B cell (primary cell): Measurements from ENCODE around the gene KSR1. TPM values are rescaled to one million over a fixed set of nuclear protein-coding genes. Genes with fewer than 3 reads are reported as not detected.

ENCODE experiments used
- ATAC-seq: fragments of 200-7000 bp; cut with Tn5 transposase; one replicate; pipeline ENCODE4 v1.10.0; 2021; ENCODE audit warnings: low read depth, mild to moderate bottlenecking, moderate number of reproducible peaks, moderate library complexity
- CTCF ChIA-PET: fragments of 350-600 bp; sonication (Branson Sonifier 250); formaldehyde crosslinking; loops from one replicate; lab custom pipeline; 2021; ENCODE audit warnings: antibody characterized with exemption, inconsistent platforms; lab: Charles Lee
- POLR2A ChIA-PET: fragments of 350-600 bp; sonication (Branson Sonifier 250); formaldehyde crosslinking; loops from one replicate; lab custom pipeline; 2021; ENCODE audit warnings: antibody characterized with exemption; lab: Charles Lee
- DNase-seq: peaks from one replicate; pipeline ENCODE4 v3.0.0; 2013
- H2AFZ ChIP-seq: 2 replicates; pipeline ENCODE4 v1.6.1; 2012; ENCODE audit warnings: mild to moderate bottlenecking, low read depth, low read length; ENCODE audit not compliant: insufficient read depth, poor library complexity, severe bottlenecking
- H3K27ac ChIP-seq, 2 donors: 1 replicate in 1 of 2; 2 replicates in 1 of 2; pipeline ENCODE4 v1.5.1; 2012 to 2013; ENCODE audit warnings: low read length in 2 of 2, mild to moderate bottlenecking in 2 of 2, moderate library complexity in 1 of 2
- H3K27me3 ChIP-seq, 4 experiments: fragments of 200-600 bp in 1 of 4; sonication (generic) in 1 of 4; replicated peaks in 1 of 4; 1 replicate in 2 of 4; 2 replicates in 2 of 4; pipeline versions ENCODE4 v1.6.1 to v1.7.0; 2013 to 2016; ENCODE audit warnings: low read length in 3 of 4, mild to moderate bottlenecking in 2 of 4, mixed read lengths in 1 of 4, moderate library complexity in 1 of 4; ENCODE audit not compliant: insufficient read depth in 4 of 4, control insufficient read depth in 3 of 4; ENCODE audit errors: control extremely low read depth in 1 of 4
- H3K36me3 ChIP-seq, 2 experiments: replicated peaks in 1 of 2; 1 replicate in 1 of 2; 2 replicates in 1 of 2; pipeline versions ENCODE4 v1.6.1 to v1.7.1; 2013; ENCODE audit warnings: low read length in 1 of 2; ENCODE audit not compliant: insufficient read depth in 2 of 2, control insufficient read depth in 1 of 2; ENCODE audit errors: control extremely low read depth in 1 of 2, extremely low read depth in 1 of 2
- H3K4me1 ChIP-seq, 2 donors: fragments of 200-600 bp in 1 of 2; sonication (generic) in 1 of 2; 1 replicate in 1 of 2; 2 replicates in 1 of 2; pipeline versions ENCODE4 v1.5.1 to v1.6.1; 2013 to 2017; ENCODE audit warnings: low read length in 2 of 2; ENCODE audit not compliant: control insufficient read depth in 2 of 2, insufficient read depth in 2 of 2
- H3K4me2 ChIP-seq: replicated peaks from 2 replicates; pipeline ENCODE3; 2012; ENCODE audit warnings: mild to moderate bottlenecking, low read depth, low read length; ENCODE audit not compliant: poor library complexity, severe bottlenecking
- H3K4me3 ChIP-seq, 5 experiments: fragments of 200-600 bp in 1 of 5; sonication (generic) in 1 of 5; 1 replicate in 3 of 5; 2 replicates in 2 of 5; pipeline versions ENCODE4 v1.5.1 to v1.7.0; 2011 to 2016; ENCODE audit warnings: low read length in 4 of 5, mild to moderate bottlenecking in 4 of 5, low read depth in 2 of 5, control low read depth in 1 of 5, moderate library complexity in 1 of 5; ENCODE audit not compliant: insufficient read depth in 1 of 5; ENCODE audit errors: control extremely low read depth in 1 of 5, extremely low read depth in 1 of 5
- H3K79me2 ChIP-seq: fragments of 200-600 bp; sonication (generic); one replicate; pipeline ENCODE4 v1.6.0; 2016; ENCODE audit warnings: low read length; ENCODE audit not compliant: control insufficient read depth, insufficient read depth
- H3K9ac ChIP-seq: fragments of 200-600 bp; sonication (generic); 2 replicates; pipeline ENCODE4 v1.6.1; 2017; ENCODE audit warnings: mild to moderate bottlenecking, low read length, moderate library complexity
- H3K9me3 ChIP-seq, 3 donors: one replicate each; pipeline versions ENCODE4 v1.6.1 to v1.7.1; 2013; ENCODE audit warnings: low read length in 2 of 3; ENCODE audit not compliant: control insufficient read depth in 2 of 3, insufficient read depth in 1 of 3; ENCODE audit errors: control extremely low read depth in 1 of 3
- H4K20me1 ChIP-seq: 2 replicates; pipeline ENCODE4 v1.6.0; 2012; ENCODE audit warnings: mild to moderate bottlenecking, low read length; ENCODE audit not compliant: insufficient read depth, control insufficient read depth, poor library complexity, severe bottlenecking
- H3K27ac Mint-ChIP-seq: one replicate; pipeline ENCODE4 v1.8.0; 2021; ENCODE audit warnings: mixed read lengths
- H3K27me3 Mint-ChIP-seq: one replicate; pipeline ENCODE4 v1.8.0; 2021; ENCODE audit warnings: mixed read lengths
- H3K4me1 Mint-ChIP-seq: one replicate; pipeline ENCODE4 v1.8.0; 2021; ENCODE audit warnings: mixed read lengths
- H3K4me3 Mint-ChIP-seq: one replicate; pipeline ENCODE4 v1.8.0; 2021; ENCODE audit warnings: mixed read lengths
- H3K9me3 Mint-ChIP-seq: one replicate; pipeline ENCODE4 v1.8.0; 2022; ENCODE audit warnings: mixed read lengths; ENCODE audit not compliant: insufficient read depth
- EZH2 ChIP-seq: IDR thresholded peaks from 2 replicates; pipeline ENCODE4 v1.6.1; 2012; ENCODE audit warnings: borderline replicate concordance, low read depth, mild to moderate bottlenecking, moderate library complexity, low read length; ENCODE audit not compliant: insufficient read depth, poor library complexity, severe bottlenecking
- WGBS: methylation state at CpG from one replicate; pipeline ENCODE4 v1.1.5; 2013; ENCODE audit warnings: missing lambda C conversion rate; ENCODE audit not compliant: insufficient coverage; 5-methylcytosine and 5-hydroxymethylcytosine counted together
- intact Hi-C: fragments of 100-400 bp; cut with micrococcal nuclease; formaldehyde crosslinking; loops from one replicate; pipeline ENCODE4 v1.10.0; 2022
- polyA plus RNA-seq: library from polyadenylated mRNA; depleted of rRNA; stranded (reverse); fragments of >200 nt; gene quantifications from 2 replicates; pipeline ENCODE4 v1.2.3, GENCODE V29; 2012
- total RNA-seq, 2 donors: library from RNA; stranded (reverse); fragments of 120-200 nt in 1 of 2; gene quantifications; 1 replicate in 1 of 2; 2 replicates in 1 of 2; pipeline versions ENCODE4 v1.2.3 to v1.2.4, GENCODE V29; 2013 to 2022
- TF ChIP-seq, protein P1 (sequence below): fragments of 200-600 bp; IDR thresholded peaks from one replicate; pipeline ENCODE4 v1.8.0; 2022; ENCODE audit warnings: antibody characterized with exemption, mild to moderate bottlenecking

Gene KSR1
- total and polyA plus RNA-seq, 2 donors (not counting 1 experiment from before 2014, with no cell fraction given) = 27.5 to 85.6 TPM

DNA sequence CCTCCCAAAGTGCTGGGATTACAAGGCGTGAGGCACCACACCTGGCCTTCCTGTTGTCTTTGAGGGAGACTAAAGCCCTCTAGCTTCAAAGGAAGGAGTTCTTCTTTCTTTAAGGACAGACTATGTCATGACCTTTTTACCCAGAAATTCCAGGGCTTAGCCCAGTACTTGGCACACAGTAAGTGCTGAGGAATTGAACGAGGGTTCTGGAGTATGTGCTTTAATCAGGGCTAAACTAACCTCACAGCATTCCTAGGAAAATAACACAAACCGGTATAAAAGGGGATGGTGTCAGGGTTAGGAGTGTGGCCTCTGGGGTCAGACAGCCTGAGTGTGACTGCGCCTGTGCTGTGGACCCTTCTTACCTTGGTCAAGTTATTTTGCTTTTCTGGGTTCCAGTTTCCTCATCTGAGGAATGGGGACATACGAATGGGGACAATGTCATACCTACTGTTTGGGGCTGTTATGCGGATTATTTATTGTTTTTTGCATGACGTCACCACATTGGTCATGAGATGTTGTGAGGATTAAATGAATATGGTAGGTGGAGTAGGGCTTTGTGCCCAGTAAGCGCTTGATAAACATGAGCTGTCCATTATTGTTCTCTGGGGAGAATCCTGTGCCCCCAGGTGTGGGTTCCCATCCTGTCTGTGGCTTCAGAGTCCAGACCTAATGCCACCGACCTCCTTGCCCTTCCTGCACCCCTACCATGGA is 21.9 kb downstream of the KSR1 start:
- no peak overlapping the region for H3K27ac Mint-ChIP-seq
- Histone ChIP-seq H3K79me2 (peaks cover 73% of the 10 kb centered on the region), H3K4me2 (no peak overlapping the region), H3K36me3 (no peaks in the 10 kb centered on the region), H3K9me3 (no peaks in the 10 kb centered on the region), H3K4me1 (peaks cover 33 to 50% of the 10 kb centered on the region in 2 donors), H3K27me3 (no peaks in the 10 kb centered on the region), H3K9ac (no peak overlapping the region), H2AFZ (no peak overlapping the region), H3K4me3 (no peak overlapping the region), H3K27ac (no peak overlapping the region), H4K20me1 (no peaks in the 10 kb centered on the region)
- peaks cover 65% of the 10 kb centered on the region for H3K4me1 Mint-ChIP-seq
- H3K27me3 Mint-ChIP-seq = no peaks in the 10 kb centered on the region
- WGBS = 97% methylated on average over 6 of the region's 9 CpGs
- H3K9me3 Mint-ChIP-seq = no peaks in the 10 kb centered on the region
- ATAC-seq (no peak), DNase-seq (no peak)
- H3K4me3 Mint-ChIP-seq = no peak overlapping the region
- ChIA-PET CTCF (interaction anchor here (0.8 kb wide), 1 partner anchor 11 kb away, joined by 3 read pairs; no protein-coding TSS in a partner anchor), POLR2A (no interaction called here)
- intact Hi-C loops = no loop called here
- TF ChIP-seq EZH2 = no peak
- TF ChIP-seq, protein P1, sequence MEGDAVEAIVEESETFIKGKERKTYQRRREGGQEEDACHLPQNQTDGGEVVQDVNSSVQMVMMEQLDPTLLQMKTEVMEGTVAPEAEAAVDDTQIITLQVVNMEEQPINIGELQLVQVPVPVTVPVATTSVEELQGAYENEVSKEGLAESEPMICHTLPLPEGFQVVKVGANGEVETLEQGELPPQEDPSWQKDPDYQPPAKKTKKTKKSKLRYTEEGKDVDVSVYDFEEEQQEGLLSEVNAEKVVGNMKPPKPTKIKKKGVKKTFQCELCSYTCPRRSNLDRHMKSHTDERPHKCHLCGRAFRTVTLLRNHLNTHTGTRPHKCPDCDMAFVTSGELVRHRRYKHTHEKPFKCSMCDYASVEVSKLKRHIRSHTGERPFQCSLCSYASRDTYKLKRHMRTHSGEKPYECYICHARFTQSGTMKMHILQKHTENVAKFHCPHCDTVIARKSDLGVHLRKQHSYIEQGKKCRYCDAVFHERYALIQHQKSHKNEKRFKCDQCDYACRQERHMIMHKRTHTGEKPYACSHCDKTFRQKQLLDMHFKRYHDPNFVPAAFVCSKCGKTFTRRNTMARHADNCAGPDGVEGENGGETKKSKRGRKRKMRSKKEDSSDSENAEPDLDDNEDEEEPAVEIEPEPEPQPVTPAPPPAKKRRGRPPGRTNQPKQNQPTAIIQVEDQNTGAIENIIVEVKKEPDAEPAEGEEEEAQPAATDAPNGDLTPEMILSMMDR = no peak

DNA sequence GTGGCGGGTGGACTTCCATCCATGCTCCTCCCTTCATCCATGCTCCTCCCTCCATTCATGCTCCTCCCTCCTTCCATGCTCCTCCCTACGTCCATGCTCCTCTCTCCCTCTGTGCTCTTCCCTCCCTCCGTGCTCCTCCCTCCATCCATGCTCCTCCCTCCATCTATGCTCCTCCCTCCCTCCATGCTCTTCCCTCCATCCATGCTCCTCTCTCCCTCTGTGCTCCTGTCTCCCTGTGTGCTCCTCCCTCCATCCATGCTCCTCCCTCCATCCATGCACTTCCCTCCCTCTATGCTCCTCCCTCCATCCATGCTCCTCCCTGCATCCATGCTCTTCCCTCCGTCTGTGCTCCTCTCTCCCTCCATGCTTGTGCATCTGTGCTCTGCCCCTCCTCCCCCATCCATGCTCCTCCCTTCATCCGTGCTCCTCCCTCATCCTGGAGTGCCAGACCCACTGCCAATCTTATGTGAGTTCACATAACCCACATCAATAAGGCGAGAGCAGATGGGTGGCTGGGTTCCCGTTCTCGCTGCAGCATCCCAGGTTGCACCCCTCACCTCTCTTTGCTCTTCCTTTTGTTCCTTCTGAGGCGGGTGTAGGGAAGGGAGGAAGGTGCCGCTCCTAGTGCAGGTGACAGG is 22.8 kb downstream of the KSR1 start:
- H3K27me3 Mint-ChIP-seq = no peaks in the 10 kb centered on the region
- TF ChIP-seq EZH2 = no peak
- TF ChIP-seq, protein P1 = no peak
- 98% methylated on average over 6 of the region's 10 CpGs for WGBS
- Histone ChIP-seq H3K27ac (no peak overlapping the region), H3K4me1 (peaks cover 24 to 41% of the 10 kb centered on the region in 2 donors), H3K4me2 (no peak overlapping the region), H3K4me3 (no peak overlapping the region), H3K9me3 (no peaks in the 10 kb centered on the region), H3K36me3 (no peaks in the 10 kb centered on the region), H4K20me1 (no peaks in the 10 kb centered on the region), H3K9ac (no peak overlapping the region), H3K79me2 (peaks cover 79% of the 10 kb centered on the region), H2AFZ (no peak overlapping the region), H3K27me3 (no peaks in the 10 kb centered on the region)
- ATAC-seq (no peak), DNase-seq (no peak)
- no peak overlapping the region for H3K27ac Mint-ChIP-seq
- peaks cover 56% of the 10 kb centered on the region for H3K4me1 Mint-ChIP-seq
- H3K9me3 Mint-ChIP-seq = no peaks in the 10 kb centered on the region
- CTCF ChIA-PET = no interaction called here
- POLR2A ChIA-PET = no interaction called here
- H3K4me3 Mint-ChIP-seq = no peak overlapping the region
- intact Hi-C loops = no loop called here
